Measurements from ENCODE around the gene CCR5.

Gene CCR5

DNA sequence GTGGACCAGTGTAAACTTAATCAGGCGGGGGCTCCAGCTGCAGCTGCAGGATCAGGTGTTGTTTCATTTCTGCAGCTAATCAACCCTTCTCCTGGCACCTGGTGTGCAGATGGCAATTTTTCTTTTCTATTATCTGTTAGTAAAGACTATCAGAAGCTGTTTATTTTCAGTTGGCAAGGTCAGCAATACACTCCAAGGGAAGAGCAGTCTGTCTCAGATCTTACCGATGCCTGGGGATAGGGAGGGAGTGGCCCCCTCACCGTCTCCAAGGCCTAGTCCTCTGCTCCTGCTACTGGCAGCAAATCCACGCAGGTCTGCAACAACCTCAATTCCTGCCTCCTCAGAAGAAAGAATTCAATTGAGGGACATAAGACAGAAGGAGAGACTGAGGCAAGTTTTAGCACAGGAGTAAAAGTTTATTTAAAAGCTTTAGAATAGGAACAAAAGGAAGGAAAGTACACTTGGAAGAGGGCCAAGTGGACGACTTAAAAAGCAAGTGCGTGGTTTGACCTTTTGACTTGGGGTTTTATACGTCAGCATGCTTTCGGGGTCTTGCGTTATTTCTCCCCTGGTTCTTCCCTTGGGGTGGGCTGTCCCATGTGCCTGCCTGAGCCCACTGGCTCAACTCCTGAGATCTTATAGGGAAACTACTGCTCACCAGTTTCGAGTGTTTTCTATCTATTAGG lies 45.5 kb downstream of the CCR5 start:
- peak overlapping the region in 1 of 2 donors; percentile 38 for H3K27ac ChIP-seq (ENCODE audit: low read depth in 2 of 2, low read length in 2 of 2)
- no peak overlapping the region for H3K9ac ChIP-seq (ENCODE audit: low read depth in 1 of 2, low read length in 2 of 2)
- no peak overlapping the region for H3K4me3 ChIP-seq (ENCODE audit: low read length in 2 of 2)

DNA sequence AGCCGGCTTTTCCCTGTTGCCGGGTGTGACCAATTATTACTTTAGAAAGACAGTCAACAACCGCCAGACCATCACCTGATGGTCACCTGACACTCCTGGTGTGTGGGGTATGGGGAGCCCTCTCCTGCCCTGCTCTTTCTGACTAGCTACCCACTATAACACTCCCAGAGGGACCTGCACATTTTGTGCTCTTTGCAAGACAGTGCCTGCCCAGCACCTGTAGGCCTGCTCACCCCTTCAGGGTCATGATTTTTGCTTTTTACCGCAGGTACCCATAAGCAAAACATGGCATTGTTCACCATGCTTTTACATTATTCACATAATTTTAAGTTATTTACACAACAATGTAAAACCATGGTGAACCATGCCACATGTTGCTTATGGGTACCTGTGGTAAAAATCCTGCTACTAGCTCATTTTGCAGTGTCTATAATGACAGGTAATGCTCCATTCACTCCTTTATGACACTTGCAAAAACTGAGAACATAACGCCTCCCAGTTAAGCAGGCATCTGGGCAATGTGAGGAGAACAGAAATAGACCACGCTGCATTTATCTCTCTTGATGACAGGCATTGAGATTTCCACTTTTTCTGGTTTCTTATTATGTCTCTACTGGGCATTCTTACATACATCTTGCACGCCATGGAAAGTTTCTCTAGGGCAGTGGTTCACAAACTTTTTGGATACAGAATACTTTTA lies 46.2 kb downstream of the CCR5 start:
- Histone ChIP-seq H3K4me1 (ENCODE audit: control insufficient read depth in 2 of 2, insufficient read depth in 2 of 2, low read length in 2 of 2) (peaks cover 7 to 12% of the 10 kb centered on the region in 2 donors), H3K27me3 (ENCODE audit: control insufficient read depth in 2 of 2, insufficient read depth in 2 of 2, low read length in 2 of 2) (no peaks in the 10 kb centered on the region), H3K36me3 (ENCODE audit: control insufficient read depth in 2 of 2, insufficient read depth in 2 of 2, low read length in 2 of 2) (no peaks in the 10 kb centered on the region), H3K9me3 (ENCODE audit: control insufficient read depth in 2 of 2, low read length in 2 of 2) (no peaks in the 10 kb centered on the region), H3K27ac (ENCODE audit: low read depth in 2 of 2, low read length in 2 of 2) (peak overlapping the region in 1 of 2 donors; percentile 38), H3K9ac (ENCODE audit: low read depth in 1 of 2, low read length in 2 of 2) (no peak overlapping the region), H3K4me3 (ENCODE audit: low read length in 2 of 2) (no peak overlapping the region)

More for the DNA sequence above, 45.5 kb downstream of the CCR5 start:
- H3K9me3 ChIP-seq (ENCODE audit: control insufficient read depth in 2 of 2, low read length in 2 of 2) = no peaks in the 10 kb centered on the region
- no peaks in the 10 kb centered on the region for H3K27me3 ChIP-seq (ENCODE audit: control insufficient read depth in 2 of 2, insufficient read depth in 2 of 2, low read length in 2 of 2)
- no peaks in the 10 kb centered on the region for H3K36me3 ChIP-seq (ENCODE audit: control insufficient read depth in 2 of 2, insufficient read depth in 2 of 2, low read length in 2 of 2)
- peaks cover 7 to 12% of the 10 kb centered on the region in 2 donors for H3K4me1 ChIP-seq (ENCODE audit: control insufficient read depth in 2 of 2, insufficient read depth in 2 of 2, low read length in 2 of 2)

DNA sequence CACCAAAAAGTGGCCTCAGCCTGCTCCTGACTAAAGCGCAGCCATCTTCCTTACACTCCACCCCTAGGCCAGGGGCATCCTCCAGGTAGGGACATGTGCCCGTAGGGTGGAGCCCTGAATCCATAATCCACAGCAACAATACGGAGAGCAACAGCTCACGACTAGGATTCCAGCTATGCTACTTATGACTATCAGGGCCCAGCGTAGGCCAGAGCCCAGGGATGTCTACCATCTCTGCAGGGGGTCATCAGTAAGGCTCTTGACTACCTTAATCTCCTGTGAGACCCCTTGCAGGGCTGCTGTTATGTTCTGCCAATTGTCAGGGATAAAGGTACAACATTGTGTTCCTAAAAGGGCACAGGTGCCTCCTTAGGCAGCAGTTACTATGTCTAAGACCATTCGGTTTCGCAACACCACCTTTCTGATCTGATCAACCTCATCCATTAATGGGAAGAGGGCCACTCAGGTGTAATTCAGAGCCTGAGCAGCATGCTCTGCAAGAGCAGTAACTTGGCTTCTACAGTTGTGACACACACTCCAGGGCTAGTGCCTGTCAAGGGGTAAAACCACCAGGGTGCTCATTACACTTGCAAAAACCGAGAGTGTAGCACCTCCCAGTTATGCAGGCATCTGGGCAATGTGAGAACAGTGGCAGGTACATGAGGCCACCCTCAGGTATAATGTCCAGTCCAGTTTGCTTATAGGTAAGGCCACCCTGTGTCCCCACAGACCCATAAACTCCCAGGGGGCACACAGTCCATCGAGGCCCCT lies 47.3 kb downstream of the CCR5 start:
- Histone ChIP-seq H3K4me1 (ENCODE audit: control insufficient read depth in 2 of 2, insufficient read depth in 2 of 2, low read length in 2 of 2) (peaks cover 7 to 12% of the 10 kb centered on the region in 2 donors), H3K9ac (ENCODE audit: low read depth in 1 of 2, low read length in 2 of 2) (no peak overlapping the region), H3K27ac (ENCODE audit: low read depth in 2 of 2, low read length in 2 of 2) (no peak overlapping the region), H3K9me3 (ENCODE audit: control insufficient read depth in 2 of 2, low read length in 2 of 2) (no peaks in the 10 kb centered on the region), H3K36me3 (ENCODE audit: control insufficient read depth in 2 of 2, insufficient read depth in 2 of 2, low read length in 2 of 2) (no peaks in the 10 kb centered on the region), H3K27me3 (ENCODE audit: control insufficient read depth in 2 of 2, insufficient read depth in 2 of 2, low read length in 2 of 2) (no peaks in the 10 kb centered on the region), H3K4me3 (ENCODE audit: low read length in 2 of 2) (no peak overlapping the region)

DNA sequence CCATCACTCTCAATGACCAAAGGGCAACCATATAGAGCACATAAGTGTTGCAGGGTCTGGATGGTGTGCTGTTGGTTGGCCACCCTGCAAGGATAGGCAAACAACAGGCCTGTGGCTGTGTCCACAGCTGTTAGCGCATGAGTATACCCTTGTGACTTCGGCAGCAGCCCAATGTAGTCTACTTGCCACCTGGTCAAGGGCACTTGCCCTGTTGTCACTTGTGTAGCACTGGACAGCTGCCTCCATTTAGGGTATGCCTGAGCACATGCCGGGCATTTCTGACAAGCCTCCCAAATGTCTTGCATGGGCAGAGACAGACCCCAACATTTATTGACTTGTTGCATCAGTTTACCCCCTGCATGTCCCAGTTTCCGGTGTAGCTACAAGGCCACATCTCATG lies 49.1 kb downstream of the CCR5 start:
- Histone ChIP-seq H3K4me3 (ENCODE audit: low read length in 2 of 2) (no peak overlapping the region), H3K27ac (ENCODE audit: low read depth in 2 of 2, low read length in 2 of 2) (no peak overlapping the region), H3K9ac (ENCODE audit: low read depth in 1 of 2, low read length in 2 of 2) (no peak overlapping the region), H3K4me1 (ENCODE audit: control insufficient read depth in 2 of 2, insufficient read depth in 2 of 2, low read length in 2 of 2) (peaks cover 7 to 12% of the 10 kb centered on the region in 2 donors), H3K36me3 (ENCODE audit: control insufficient read depth in 2 of 2, insufficient read depth in 2 of 2, low read length in 2 of 2) (no peaks in the 10 kb centered on the region), H3K9me3 (ENCODE audit: control insufficient read depth in 2 of 2, low read length in 2 of 2) (no peaks in the 10 kb centered on the region), H3K27me3 (ENCODE audit: control insufficient read depth in 2 of 2, insufficient read depth in 2 of 2, low read length in 2 of 2) (no peaks in the 10 kb centered on the region)

DNA sequence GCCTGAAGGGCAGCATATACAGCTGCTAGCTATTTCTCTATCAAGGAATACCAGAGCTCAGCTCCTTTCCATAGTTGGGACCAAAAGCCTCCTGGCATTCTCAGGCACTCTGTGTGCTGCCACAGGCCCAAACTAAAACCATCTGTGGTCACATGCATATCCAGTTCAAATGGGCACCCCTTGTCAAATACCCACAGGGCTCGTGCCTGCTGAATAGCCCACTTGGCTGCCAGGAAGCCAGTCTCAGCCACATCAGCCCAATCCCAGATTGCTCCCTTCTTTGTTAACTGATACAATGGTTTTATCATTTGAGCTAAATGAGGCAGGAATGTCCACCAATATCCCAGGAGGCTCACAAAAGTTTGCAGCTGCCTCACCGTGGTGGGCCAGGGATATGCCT lies 50.2 kb downstream of the CCR5 start:
- H3K36me3 ChIP-seq (ENCODE audit: control insufficient read depth in 2 of 2, insufficient read depth in 2 of 2, low read length in 2 of 2) = no peaks in the 10 kb centered on the region
- H3K4me1 ChIP-seq (ENCODE audit: control insufficient read depth in 2 of 2, insufficient read depth in 2 of 2, low read length in 2 of 2) = peaks cover 7 to 9% of the 10 kb centered on the region in 2 donors

DNA sequence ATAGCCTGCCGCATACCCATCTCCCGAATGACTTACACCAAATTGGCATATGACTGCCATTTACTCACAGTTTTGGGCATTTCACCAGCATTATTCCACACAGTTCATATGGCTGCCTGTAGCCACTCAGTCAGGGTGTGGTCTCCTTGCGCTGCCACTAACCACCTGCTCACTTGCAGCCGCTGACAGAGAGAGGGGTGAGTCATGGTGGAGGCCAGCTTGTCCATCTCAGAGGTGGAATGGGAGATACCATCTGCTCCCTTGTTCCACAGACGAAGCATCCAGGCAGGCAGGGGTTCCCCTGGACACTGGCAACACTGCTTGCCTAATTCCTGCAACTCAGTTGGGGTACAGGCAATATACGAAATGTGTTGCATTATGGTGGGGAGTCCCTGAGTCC lies 51.9 kb downstream of the CCR5 start:
- no peak overlapping the region for H3K4me3 ChIP-seq (ENCODE audit: low read length in 2 of 2)
- peaks cover 0 to 2% of the 10 kb centered on the region in 2 donors for H3K4me1 ChIP-seq (ENCODE audit: control insufficient read depth in 2 of 2, insufficient read depth in 2 of 2, low read length in 2 of 2)

More for the DNA sequence above, 50.2 kb downstream of the CCR5 start:
- H3K27me3 ChIP-seq (ENCODE audit: control insufficient read depth in 2 of 2, insufficient read depth in 2 of 2, low read length in 2 of 2) = no peaks in the 10 kb centered on the region
- H3K27ac ChIP-seq (ENCODE audit: low read depth in 2 of 2, low read length in 2 of 2) = no peak overlapping the region
- no peaks in the 10 kb centered on the region for H3K9me3 ChIP-seq (ENCODE audit: control insufficient read depth in 2 of 2, low read length in 2 of 2)
- no peak overlapping the region for H3K9ac ChIP-seq (ENCODE audit: low read depth in 1 of 2, low read length in 2 of 2)
- no peak overlapping the region for H3K4me3 ChIP-seq (ENCODE audit: low read length in 2 of 2)

DNA sequence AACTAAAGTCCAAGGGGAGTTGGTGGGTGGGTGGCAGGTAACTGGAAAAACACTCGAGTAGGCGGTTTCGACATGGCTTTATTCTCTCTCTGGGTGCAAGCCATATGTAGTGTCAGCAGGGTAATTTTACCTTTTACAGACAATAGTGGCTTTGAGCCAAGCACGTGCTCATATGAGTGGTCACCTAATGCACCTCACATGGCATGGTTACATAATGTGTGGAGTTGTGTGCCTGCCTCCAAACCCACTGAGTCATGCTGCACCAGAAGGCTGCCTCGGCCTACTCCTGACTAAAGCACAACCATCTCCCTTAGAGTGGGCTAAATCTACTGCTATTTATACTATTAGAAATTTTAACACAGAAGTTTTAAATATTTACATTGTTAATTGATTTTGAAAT lies 52.8 kb downstream of the CCR5 start:
- Histone ChIP-seq H3K9me3 (ENCODE audit: control insufficient read depth in 2 of 2, low read length in 2 of 2) (no peaks in the 10 kb centered on the region), H3K36me3 (ENCODE audit: control insufficient read depth in 2 of 2, insufficient read depth in 2 of 2, low read length in 2 of 2) (no peaks in the 10 kb centered on the region), H3K4me1 (ENCODE audit: control insufficient read depth in 2 of 2, insufficient read depth in 2 of 2, low read length in 2 of 2) (peaks cover 3 to 6% of the 10 kb centered on the region in 2 donors), H3K9ac (ENCODE audit: low read depth in 1 of 2, low read length in 2 of 2) (no peak overlapping the region), H3K27ac (ENCODE audit: low read depth in 2 of 2, low read length in 2 of 2) (no peak overlapping the region), H3K4me3 (ENCODE audit: low read length in 2 of 2) (no peak overlapping the region), H3K27me3 (ENCODE audit: control insufficient read depth in 2 of 2, insufficient read depth in 2 of 2, low read length in 2 of 2) (no peaks in the 10 kb centered on the region)

More for the DNA sequence above, 51.9 kb downstream of the CCR5 start:
- H3K36me3 ChIP-seq (ENCODE audit: control insufficient read depth in 2 of 2, insufficient read depth in 2 of 2, low read length in 2 of 2) = no peaks in the 10 kb centered on the region
- no peaks in the 10 kb centered on the region for H3K9me3 ChIP-seq (ENCODE audit: control insufficient read depth in 2 of 2, low read length in 2 of 2)
- no peak overlapping the region for H3K9ac ChIP-seq (ENCODE audit: low read depth in 1 of 2, low read length in 2 of 2)
- no peaks in the 10 kb centered on the region for H3K27me3 ChIP-seq (ENCODE audit: control insufficient read depth in 2 of 2, insufficient read depth in 2 of 2, low read length in 2 of 2)
- H3K27ac ChIP-seq (ENCODE audit: low read depth in 2 of 2, low read length in 2 of 2) = peak overlapping the region; percentile 48 to 62
